ENCODE measurements around the gene NIT2.
"Not testable (repeated sequence)": the region's sequence is repeated elsewhere in the genome, so short reads cannot be mapped to it uniquely, and the experiment has no call there.

Gene NIT2

DNA sequence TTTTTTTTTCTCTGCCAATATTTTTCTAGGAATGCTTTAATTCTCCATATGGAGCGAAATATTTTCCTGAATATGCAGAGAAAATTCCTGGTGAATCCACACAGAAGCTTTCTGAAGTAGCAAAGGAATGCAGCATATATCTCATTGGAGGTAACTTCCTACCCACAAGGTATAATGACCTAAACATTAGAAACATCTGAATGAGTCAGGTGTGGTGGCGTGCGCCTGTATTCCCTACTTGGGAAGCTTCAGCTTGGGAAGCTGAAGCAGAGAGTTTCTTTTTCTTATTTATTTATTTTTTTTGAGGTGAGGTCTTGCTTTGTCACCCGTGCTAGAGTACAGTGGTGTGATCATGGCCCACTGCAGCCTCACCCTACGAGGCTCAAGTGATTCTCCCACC, 5.2 kb downstream of the NIT2 start:
- no peak for DNase-seq

DNA sequence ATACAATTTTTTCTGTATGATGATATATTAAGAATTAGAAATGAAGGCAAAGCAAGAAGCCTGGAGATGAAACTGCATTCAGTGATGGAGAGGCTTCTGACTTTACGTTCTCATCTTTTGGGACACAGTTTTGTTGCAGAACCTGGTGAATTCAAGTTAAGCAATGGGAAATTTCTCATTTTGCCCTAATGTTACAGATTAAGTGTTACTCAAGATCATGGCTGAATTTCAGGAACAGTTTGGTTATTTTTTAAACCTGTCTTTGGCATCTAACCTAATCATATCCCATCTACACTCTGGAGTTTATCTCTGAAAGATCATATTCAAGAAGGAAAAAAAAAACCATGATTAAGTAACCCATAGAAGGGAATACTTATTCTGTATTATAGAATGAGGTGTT, 6.0 kb downstream of the NIT2 start:
- no peak for DNase-seq

DNA sequence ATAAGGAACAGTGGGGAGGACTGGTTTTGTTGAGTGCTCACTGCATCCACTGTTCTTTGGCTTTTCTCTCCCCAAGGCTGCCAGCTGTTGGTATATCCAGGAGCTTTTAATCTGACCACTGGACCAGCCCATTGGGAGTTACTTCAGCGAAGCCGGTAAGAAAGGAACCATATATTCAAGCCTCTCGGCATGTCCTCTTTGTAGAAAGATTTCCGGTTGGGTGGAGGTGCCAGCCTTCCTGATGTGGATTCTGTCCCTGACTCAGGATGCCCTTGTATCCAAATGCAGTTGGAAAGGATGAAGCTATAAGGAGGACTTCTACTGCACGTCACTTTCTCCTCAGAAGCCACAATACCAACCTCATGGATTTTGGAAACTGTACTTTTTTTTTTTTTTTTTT, 14.2 kb downstream of the NIT2 start:
- DNase-seq: no peak

GRCh38 chr3:100351770-100352169, 17.2 kb downstream of the NIT2 start:
- DNase-seq: not testable (repeated sequence)

DNA sequence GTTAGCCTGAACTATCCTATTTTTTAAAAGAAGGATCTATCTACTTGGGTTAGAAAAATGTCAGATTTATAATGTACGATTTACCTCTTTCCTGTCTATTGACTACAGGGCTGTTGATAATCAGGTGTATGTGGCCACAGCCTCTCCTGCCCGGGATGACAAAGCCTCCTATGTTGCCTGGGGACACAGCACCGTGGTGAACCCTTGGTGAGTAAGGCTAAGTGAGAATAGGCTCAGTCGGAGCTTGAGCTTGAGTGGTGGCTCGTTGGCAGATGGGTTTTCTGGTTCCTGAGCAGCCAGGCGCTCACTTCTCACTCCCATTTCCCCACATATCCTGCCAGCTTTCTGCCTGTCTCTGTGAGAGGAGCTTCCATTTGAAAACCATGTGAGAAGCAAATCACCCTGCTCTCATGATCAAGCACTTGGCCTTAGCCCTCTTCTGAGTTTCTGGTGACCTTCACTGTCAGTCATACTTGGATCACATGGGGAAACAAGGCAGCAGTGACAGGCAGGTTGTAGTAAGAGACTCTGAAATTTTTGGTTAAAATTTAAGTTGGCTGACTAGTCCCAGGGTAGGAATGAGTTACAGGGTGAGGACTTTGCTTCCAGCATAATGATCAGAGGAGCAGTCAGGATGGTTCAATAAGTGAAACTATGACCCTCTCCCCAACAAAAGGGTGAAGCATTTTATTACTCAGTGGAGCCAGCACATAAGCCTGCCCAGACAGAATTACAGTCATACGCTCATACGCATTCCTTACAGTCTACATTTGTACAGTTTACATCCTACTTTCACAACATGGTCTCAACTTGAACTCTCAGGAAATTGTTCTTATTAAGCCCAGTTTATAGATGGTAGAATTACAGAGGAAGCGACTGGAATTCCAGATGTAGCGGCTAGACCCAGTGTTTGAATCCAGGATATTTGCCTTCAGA, 18.0 kb downstream of the NIT2 start:
- no peak for DNase-seq

GRCh38 chr3:100354850-100355249, 20.3 kb downstream of the NIT2 start:
- no peak for DNase-seq

- no peak for DNase-seq
These were observed 23.9 kb downstream of the NIT2 start for GRCh38 chr3:100358413-100358812.

- DNase-seq: no peak
These were observed 24.5 kb downstream of the NIT2 start for GRCh38 chr3:100359035-100359434.

GRCh38 chr3:100360757-100361496, 26.4 kb downstream of the NIT2 start:
- no peak for DNase-seq

DNA sequence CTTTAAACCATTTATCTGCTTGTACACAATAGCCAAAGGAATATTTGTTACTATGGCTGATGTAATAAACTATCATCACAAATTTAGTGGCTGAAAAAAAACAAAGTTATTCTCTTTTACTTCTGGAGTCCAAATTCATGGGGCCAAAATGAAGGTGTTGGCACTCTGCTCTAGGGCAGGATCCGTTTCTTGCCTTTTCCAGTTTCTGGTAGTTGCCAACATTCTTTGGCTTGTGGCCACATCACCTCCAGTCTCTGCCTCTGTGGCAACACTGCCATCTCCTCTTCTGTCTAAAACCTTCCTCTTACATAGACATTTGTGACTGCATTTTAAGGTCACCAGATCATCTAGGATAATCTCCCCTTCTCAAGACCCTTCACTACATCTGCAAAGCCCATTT, 27.3 kb downstream of the NIT2 start:
- DNase-seq: no peak

DNA sequence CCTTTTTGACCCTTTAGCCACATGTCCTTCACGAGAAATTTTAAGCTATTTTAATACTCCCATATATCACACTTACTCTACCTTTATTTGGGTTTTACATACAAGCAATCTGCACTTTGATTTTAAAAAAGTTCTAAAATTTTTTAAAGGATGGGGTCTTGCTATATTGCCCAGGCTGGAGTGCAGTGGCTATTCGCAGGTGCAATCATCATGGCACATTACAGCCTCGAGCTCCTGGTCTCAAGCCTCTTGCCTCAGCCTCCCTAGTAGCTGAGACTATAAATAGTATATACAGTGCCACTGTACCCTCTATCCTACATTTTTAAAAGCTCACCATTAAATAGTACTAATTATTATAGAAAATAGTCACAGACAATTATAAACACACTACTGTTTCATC, 29.9 kb downstream of the NIT2 start:
- DNase-seq: no peak

GRCh38 chr3:100366424-100366823, 31.9 kb downstream of the NIT2 start:
- no peak for DNase-seq

DNA sequence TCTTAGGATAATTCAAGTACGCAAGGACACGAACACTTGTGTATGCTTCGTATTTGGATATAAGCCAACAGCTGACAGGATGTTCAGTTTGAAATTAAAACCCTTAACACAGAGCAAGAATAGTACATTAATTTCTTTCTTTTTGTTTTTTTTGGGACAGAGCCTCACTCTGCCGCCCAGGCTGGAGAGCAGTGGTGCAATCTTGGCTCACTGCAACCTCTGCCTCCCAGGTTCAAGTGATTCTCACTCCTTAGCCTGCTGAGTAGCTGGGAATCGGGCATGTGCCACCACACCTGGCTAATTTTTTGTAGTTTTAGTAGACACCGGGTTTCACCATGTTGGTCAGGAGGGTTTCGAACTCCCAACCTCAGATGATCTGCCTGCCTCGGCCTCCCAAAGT, 33.9 kb downstream of the NIT2 start:
- no peak for DNase-seq

- no peak for DNase-seq
These were observed 36.2 kb downstream of the NIT2 start for GRCh38 chr3:100370756-100371155.

GRCh38 chr3:100374521-100374920, 40.0 kb downstream of the NIT2 start:
- no peak for DNase-seq

- DNase-seq: no peak
These were observed 41.7 kb downstream of the NIT2 start for GRCh38 chr3:100376301-100376700.

GRCh38 chr3:100384733-100385525, 50.4 kb downstream of the NIT2 start:
- no peak for DNase-seq

DNA sequence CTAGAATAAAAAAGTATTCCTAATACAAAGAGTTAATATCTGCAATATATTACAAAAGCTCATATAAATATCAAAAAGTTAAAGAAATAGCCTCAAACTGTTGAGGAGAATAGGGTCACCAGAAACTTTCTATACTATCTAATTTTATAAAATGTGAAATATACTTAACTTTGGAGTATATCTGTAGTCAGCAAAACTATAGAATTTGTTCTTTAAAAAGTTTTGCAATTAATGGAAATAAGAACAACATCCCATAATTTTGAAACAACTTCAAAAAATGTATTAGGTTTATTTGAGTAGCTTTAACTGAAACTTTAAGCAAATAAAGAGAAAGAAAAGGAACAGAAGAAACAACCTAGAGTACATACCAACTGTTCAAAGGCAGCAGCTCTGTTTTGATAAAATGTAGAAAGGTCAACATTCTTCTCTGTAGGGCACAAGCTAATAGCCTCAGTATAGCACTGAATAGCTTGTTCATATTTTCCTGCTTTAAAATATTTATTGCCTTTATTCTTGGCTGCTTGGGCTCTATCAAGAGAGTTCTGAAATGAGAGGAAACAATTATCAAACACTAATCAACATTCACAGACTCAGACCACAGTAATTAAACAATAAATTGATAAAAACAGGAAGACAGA, 52.0 kb downstream of the NIT2 start:
- DNase-seq: no peak

- DNase-seq: no peak
These were observed 54.5 kb downstream of the NIT2 start for GRCh38 chr3:100389025-100389424.

- DNase-seq: no peak
These were observed 61.3 kb downstream of the NIT2 start for GRCh38 chr3:100395679-100396431.

DNA sequence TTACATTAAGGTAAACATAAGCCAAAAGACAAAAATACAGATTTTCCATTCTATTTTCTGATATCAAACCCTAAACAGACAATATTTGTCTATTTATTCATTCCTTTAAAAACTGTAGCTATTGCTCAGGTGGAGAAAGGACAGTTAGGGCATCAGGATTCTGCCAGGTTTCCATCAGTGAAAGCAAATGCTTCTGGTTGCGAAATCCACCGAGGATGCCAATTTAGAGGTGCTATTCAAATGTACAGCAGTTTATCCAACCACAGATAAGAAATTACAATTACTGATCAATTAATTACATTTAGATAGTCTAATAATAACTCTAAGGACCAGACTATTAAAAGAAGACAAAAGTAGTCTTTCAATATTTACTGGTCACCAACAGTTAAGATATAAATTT, 62.4 kb downstream of the NIT2 start:
- no peak for DNase-seq
